BE2C (cell line): ENCODE measurements around the gene SLC35A4.
A peak's percentile ranks its signal among the peaks of the same experiment; 100 is the strongest.

Source experiments
- DNase-seq: peaks from one replicate; pipeline ENCODE4 v3.0.0-alpha.2; 2020
- H3K27me3 ChIP-seq: fragments of 250-450 bp; sonication (Bioruptor Pico); 2 replicates; pipeline ENCODE4 v1.5.1; 2020; ENCODE audit warnings: mild to moderate bottlenecking
- H3K36me3 ChIP-seq: fragments of 250-450 bp; sonication (Bioruptor Pico); 2 replicates; pipeline ENCODE4 v1.5.1; 2020; ENCODE audit warnings: mild to moderate bottlenecking
- H3K4me1 ChIP-seq: fragments of 250-450 bp; sonication (Bioruptor Pico); 2 replicates; pipeline ENCODE4 v1.5.1; 2020
- H3K4me3 ChIP-seq: 2 replicates; pipeline ENCODE4 v1.5.1; 2011; ENCODE audit warnings: low read depth, low read length
- H3K9me3 ChIP-seq: fragments of 250-450 bp; sonication (Bioruptor Pico); 2 replicates; pipeline ENCODE4 v1.5.1; 2020
- CTCF ChIP-seq: IDR thresholded peaks from 2 replicates; pipeline ENCODE4 v1.5.1; 2012; ENCODE audit warnings: mild to moderate bottlenecking, low read depth, low read length

Gene SLC35A4

GRCh38 chr5:140563596-140563995 lies 1.0 kb upstream of the SLC35A4 start:
- Histone ChIP-seq H3K9me3 (no peaks in the 10 kb centered on the region), H3K4me3 (peak overlapping the region; percentile 91), H3K36me3 (peaks cover 17% of the 10 kb centered on the region), H3K4me1 (0 out of 2 replicates have a peak, but pooled peaks cover 4% of the 10 kb centered on the region), H3K27me3 (no peaks in the 10 kb centered on the region)
- TF ChIP-seq CTCF, result no peak
- no peak for DNase-seq

- H3K9me3 ChIP-seq, result no peaks in the 10 kb centered on the region
- 0 out of 2 replicates have a peak, but pooled peaks cover 4% of the 10 kb centered on the region for H3K4me1 ChIP-seq
- TF ChIP-seq CTCF, result no peak
- H3K27me3 ChIP-seq, result no peaks in the 10 kb centered on the region
- peaks cover 17% of the 10 kb centered on the region for H3K36me3 ChIP-seq
- H3K4me3 ChIP-seq, result peak overlapping the region; percentile 91
- no peak for DNase-seq
These were observed 574 bp downstream of the SLC35A4 start for GRCh38 chr5:140565024-140565779.

DNA sequence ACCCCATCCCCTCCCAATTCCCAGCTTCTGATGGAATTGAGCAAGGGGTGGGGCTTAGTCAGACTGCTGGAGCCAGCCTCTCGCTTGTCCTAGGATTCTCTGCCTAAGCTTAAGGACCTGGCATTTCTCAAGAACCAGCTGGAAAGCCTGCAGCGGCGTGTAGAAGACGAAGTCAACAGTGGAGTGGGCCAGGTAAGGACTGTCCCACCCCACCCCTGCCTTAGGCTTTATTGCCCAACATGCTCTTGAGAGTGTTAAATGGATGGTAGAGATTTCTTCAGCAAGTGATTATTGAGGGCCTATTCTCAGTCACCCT lies 1.1 kb downstream of the SLC35A4 start:
- no peak for TF ChIP-seq CTCF
- Histone ChIP-seq H3K4me3 (peak overlapping the region; percentile 91), H3K4me1 (0 out of 2 replicates have a peak, but pooled peaks cover 4% of the 10 kb centered on the region), H3K9me3 (no peaks in the 10 kb centered on the region), H3K36me3 (peaks cover 17% of the 10 kb centered on the region), H3K27me3 (no peaks in the 10 kb centered on the region)
- DNase-seq, result no peak

- Histone ChIP-seq H3K4me1 (0 out of 2 replicates have a peak, but pooled peaks cover 4% of the 10 kb centered on the region), H3K9me3 (no peaks in the 10 kb centered on the region), H3K36me3 (peaks cover 17% of the 10 kb centered on the region), H3K4me3 (no peak overlapping the region), H3K27me3 (no peaks in the 10 kb centered on the region)
- DNase-seq, result no peak
- no peak for TF ChIP-seq CTCF
These were observed 2.0 kb downstream of the SLC35A4 start for GRCh38 chr5:140566665-140567064.

GRCh38 chr5:140567136-140567818 lies 2.6 kb downstream of the SLC35A4 start:
- no peak overlapping the region for H3K4me3 ChIP-seq
- TF ChIP-seq CTCF, result no peak
- 0 out of 2 replicates have a peak, but pooled peaks cover 4% of the 10 kb centered on the region for H3K4me1 ChIP-seq
- H3K36me3 ChIP-seq, result peaks cover 17% of the 10 kb centered on the region
- no peak for DNase-seq
- no peaks in the 10 kb centered on the region for H3K27me3 ChIP-seq
- no peaks in the 10 kb centered on the region for H3K9me3 ChIP-seq

DNA sequence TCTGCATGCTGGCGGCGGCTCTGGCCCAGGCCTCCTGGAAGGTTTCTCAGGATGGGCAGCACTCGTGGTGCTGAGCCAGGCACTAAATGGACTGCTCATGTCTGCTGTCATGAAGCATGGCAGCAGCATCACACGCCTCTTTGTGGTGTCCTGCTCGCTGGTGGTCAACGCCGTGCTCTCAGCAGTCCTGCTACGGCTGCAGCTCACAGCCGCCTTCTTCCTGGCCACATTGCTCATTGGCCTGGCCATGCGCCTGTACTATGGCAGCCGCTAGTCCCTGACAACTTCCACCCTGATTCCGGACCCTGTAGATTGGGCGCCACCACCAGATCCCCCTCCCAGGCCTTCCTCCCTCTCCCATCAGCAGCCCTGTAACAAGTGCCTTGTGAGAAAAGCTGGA lies 3.2 kb downstream of the SLC35A4 start:
- Histone ChIP-seq H3K27me3 (no peaks in the 10 kb centered on the region), H3K4me1 (0 out of 2 replicates have a peak, but pooled peaks cover 4% of the 10 kb centered on the region), H3K4me3 (no peak overlapping the region), H3K36me3 (peaks cover 17% of the 10 kb centered on the region), H3K9me3 (no peaks in the 10 kb centered on the region)
- no peak for TF ChIP-seq CTCF
- no peak for DNase-seq
